GM21423 (cell line): ENCODE results near the gene AP1S3.
"Not testable (repeated sequence)": the region's sequence is repeated elsewhere in the genome, so short reads cannot be mapped to it uniquely, and the experiment has no call there.

Experiments
- ATAC-seq: cut with Tn5 transposase; IDR thresholded peaks from one replicate; pipeline ENCODE4 v1.9.1; 2021; ENCODE audit warnings: mild to moderate bottlenecking, moderate library complexity; ENCODE audit not compliant: unreplicated experiment

The AP1S3 gene

GRCh38 chr2:223854741-223855140, 17.4 kb upstream of the AP1S3 start:
- ATAC-seq, result peak; percentile 54

- ATAC-seq, result no peak
These were observed 16.0 kb upstream of the AP1S3 start for GRCh38 chr2:223853425-223853837.

GRCh38 chr2:223852281-223852795, 15.0 kb upstream of the AP1S3 start:
- no peak for ATAC-seq

- no peak for ATAC-seq
These were observed 10.0 kb upstream of the AP1S3 start for GRCh38 chr2:223847410-223847809.

- ATAC-seq, result no peak
These were observed 9.1 kb upstream of the AP1S3 start for GRCh38 chr2:223846515-223846914.

- no peak for ATAC-seq
These were observed 4.2 kb upstream of the AP1S3 start for GRCh38 chr2:223841436-223842190.

- ATAC-seq, result peak; percentile 68
These were observed 1.5 kb downstream of the AP1S3 start for GRCh38 chr2:223835701-223836532.

- no peak for ATAC-seq
These were observed 3.0 kb downstream of the AP1S3 start for GRCh38 chr2:223834431-223834830.

GRCh38 chr2:223832241-223832903, 5.0 kb downstream of the AP1S3 start:
- no peak for ATAC-seq

GRCh38 chr2:223829128-223829527, 8.3 kb downstream of the AP1S3 start:
- ATAC-seq, result no peak

GRCh38 chr2:223828314-223828713, 9.1 kb downstream of the AP1S3 start:
- ATAC-seq, result no peak

- ATAC-seq, result no peak
These were observed 10.4 kb downstream of the AP1S3 start for GRCh38 chr2:223826995-223827394.

- no peak for ATAC-seq
These were observed 13.1 kb downstream of the AP1S3 start for GRCh38 chr2:223824301-223824700.

GRCh38 chr2:223822818-223823217, 14.6 kb downstream of the AP1S3 start:
- ATAC-seq, result no peak

- no peak for ATAC-seq
These were observed 16.8 kb downstream of the AP1S3 start for GRCh38 chr2:223820549-223820948.

- ATAC-seq, result no peak
These were observed 17.5 kb downstream of the AP1S3 start for GRCh38 chr2:223819891-223820290.

GRCh38 chr2:223815884-223816570, 21.4 kb downstream of the AP1S3 start:
- no peak for ATAC-seq

- ATAC-seq, result no peak
These were observed 22.0 kb downstream of the AP1S3 start for GRCh38 chr2:223815186-223815883.

GRCh38 chr2:223814764-223815163, 22.6 kb downstream of the AP1S3 start:
- not testable (repeated sequence) for ATAC-seq

GRCh38 chr2:223813329-223813728, 24.1 kb downstream of the AP1S3 start:
- no peak for ATAC-seq
